PC-3 (cell line): ENCODE measurements around the gene KCNK4. TPM values are rescaled to one million over a fixed set of nuclear protein-coding genes. Genes with fewer than 3 reads are reported as not detected.
A peak's percentile ranks its signal among the peaks of the same experiment; 100 is the strongest.

Experiments used
- ATAC-seq: fragments of 200-7000 bp; cut with Tn5 transposase; 2 replicates; pipeline ENCODE4 v1.9.1; 2020; ENCODE audit warnings: mild to moderate bottlenecking, moderate library complexity
- Bru-seq: library from RNA; stranded (reverse); fragments of 400-500 nt; gene quantifications from one replicate; lab custom pipeline; 2021; lab: Mats Ljungman, UMichigan
- BruChase-seq, 2 experiments: library from RNA; stranded (reverse); fragments of 400-500 nt; gene quantifications; one replicate each; lab custom pipeline; 2021; lab: Mats Ljungman, UMichigan
- BruUV-seq: library from RNA; stranded (reverse); fragments of 400-500 nt; replicated peaks from 2 replicates; lab custom pipeline; 2021; lab: Mats Ljungman, UMichigan
- CTCF ChIA-PET: fragments of 300-600 bp; sonication (Branson Sonifier 250); formaldehyde crosslinking; loops from one replicate; lab custom pipeline; 2022; ENCODE audit warnings: antibody characterized with exemption; lab: Charles Lee
- POLR2A ChIA-PET: fragments of 300-600 bp; sonication (Branson Sonifier 250); formaldehyde crosslinking; loops from one replicate; lab custom pipeline; 2022; ENCODE audit warnings: antibody characterized with exemption; ENCODE audit not compliant: unreplicated experiment; lab: Charles Lee
- DNase-seq: peaks from one replicate; pipeline ENCODE4 v3.0.0-alpha.2; 2015
- H2AFZ ChIP-seq: fragments of 300-600 bp; sonication (generic); 2 replicates; pipeline ENCODE4 v1.6.0; 2016; ENCODE audit warnings: antibody characterized with exemption, low read length
- H3F3A ChIP-seq: fragments of 300-600 bp; sonication (generic); one replicate; pipeline ENCODE4 v1.6.0; 2017; ENCODE audit warnings: antibody characterized with exemption, low read length, control low read depth, mild to moderate bottlenecking; ENCODE audit not compliant: unreplicated experiment
- H3K27ac ChIP-seq: fragments of 300-600 bp; sonication (generic); 2 replicates; pipeline ENCODE4 v1.5.1; 2016; ENCODE audit warnings: mild to moderate bottlenecking, low read length
- H3K27me3 ChIP-seq: fragments of 300-600 bp; sonication (generic); 2 replicates; pipeline ENCODE4 v1.6.1; 2016; ENCODE audit warnings: low read length, mixed read lengths
- H3K36me3 ChIP-seq: fragments of 300-600 bp; sonication (generic); 2 replicates; pipeline ENCODE4 v1.6.1; 2016; ENCODE audit warnings: low read depth, mixed run types, low read length, mixed read lengths
- H3K4me1 ChIP-seq: fragments of 300-600 bp; sonication (generic); 2 replicates; pipeline ENCODE4 v1.5.1; 2016; ENCODE audit warnings: low read length; ENCODE audit not compliant: insufficient read depth
- H3K4me2 ChIP-seq: fragments of 300-600 bp; sonication (generic); 2 replicates; pipeline ENCODE4 v1.6.0; 2016; ENCODE audit warnings: low read length
- H3K4me3 ChIP-seq: fragments of 300-600 bp; sonication (generic); 2 replicates; pipeline ENCODE4 v1.5.1; 2016; ENCODE audit warnings: mild to moderate bottlenecking, low read length, mixed read lengths
- H3K79me2 ChIP-seq: fragments of 300-600 bp; sonication (generic); 2 replicates; pipeline ENCODE4 v1.6.1; 2017; ENCODE audit warnings: low read length, mixed read lengths
- H3K9ac ChIP-seq: fragments of 300-600 bp; sonication (generic); 2 replicates; pipeline ENCODE4 v1.6.0; 2016; ENCODE audit warnings: mild to moderate bottlenecking, low read length
- H3K9me2 ChIP-seq: fragments of 300-600 bp; sonication (generic); replicated peaks from 2 replicates; pipeline ENCODE4 v1.6.1; 2016; ENCODE audit warnings: mixed run types, low read length, mixed read lengths
- H3K9me3 ChIP-seq: fragments of 300-600 bp; sonication (generic); 2 replicates; pipeline ENCODE4 v1.6.1; 2016; ENCODE audit warnings: low read length, mixed read lengths
- H4K20me1 ChIP-seq: fragments of 300-600 bp; sonication (generic); 2 replicates; pipeline ENCODE4 v1.6.1; 2016; ENCODE audit warnings: low read length, mixed read lengths
- CTCF ChIP-seq: fragments of 300-600 bp; sonication (generic); conservative IDR thresholded peaks from 2 replicates; pipeline ENCODE4 v1.5.1; 2017; ENCODE audit warnings: antibody characterized with exemption, low read depth, mild to moderate bottlenecking, low read length
- EZH2 ChIP-seq: fragments of 300-600 bp; sonication (generic); IDR thresholded peaks from one replicate; pipeline ENCODE4 v1.6.1; 2017; ENCODE audit warnings: antibody characterized with exemption, mild to moderate bottlenecking, low read length; ENCODE audit not compliant: unreplicated experiment
- EZH2phosphoT487 ChIP-seq: fragments of 300-600 bp; sonication (generic); IDR thresholded peaks from 2 replicates; pipeline ENCODE4 v1.6.1; 2018; ENCODE audit warnings: mild to moderate bottlenecking, antibody characterized with exemption, low read length, borderline replicate concordance
- intact Hi-C: fragments of 100-400 bp; cut with micrococcal nuclease; formaldehyde crosslinking; loops from 2 replicates; pipeline ENCODE4 v1.9.0; 2023
- long read RNA-seq: library from polyadenylated mRNA; unstranded; transcript quantifications from one replicate; pipeline ENCODE4 v2.0.0, GENCODE V29; 2021; ENCODE audit not compliant: unreplicated experiment
- total RNA-seq: library from RNA; depleted of rRNA; stranded (reverse); fragments of >200 nt; gene quantifications from 2 replicates; pipeline ENCODE4 v1.2.3, GENCODE V29; 2014; rRNA removed

Gene KCNK4
- 1.2 TPM in 1 of 2 replicates, not detected in the other for total RNA-seq
- Bru-seq, nascent RNA = percentile 22 among the genes with signal in this experiment
- percentile 33 among the genes with signal in this experiment for BruChase-seq, experiment 1, labeled RNA remaining after a 6-hour chase
- BruChase-seq, experiment 2, labeled RNA remaining after a 2-hour chase = percentile 44 among the genes with signal in this experiment
- long read RNA-seq, partial matches to known transcripts = 0 of 2 reads
- long read RNA-seq, other reads (novel, unspliced or antisense) = 1 of 2 reads

GRCh38 chr11:64291262-64291751 is at the start of gene KCNK4:
Gene KCNK4, plus strand, starts transcription at chr11:64291302. Its CDS starts 1,717 bp downstream, at chr11:64293019.
- no peaks in the 10 kb centered on the region for H3K9me2 ChIP-seq
- POLR2A ChIA-PET = no interaction called here
- no TSS peak for BruUV-seq
- H3F3A ChIP-seq = no peaks in the 10 kb centered on the region
- peak within 1 kb of the TSS; percentile 68 for H3K4me2 ChIP-seq
- H3K4me1 ChIP-seq = peaks cover 7% of the 10 kb centered on the region
- peaks cover 20% of the 10 kb centered on the region for H3K27me3 ChIP-seq
- H3K27ac ChIP-seq = no peak within 1 kb of the TSS
- CTCF ChIA-PET = no interaction called here
- H3K9ac ChIP-seq = no peak within 1 kb of the TSS
- no peaks in the 10 kb centered on the region for H3K36me3 ChIP-seq
- H4K20me1 ChIP-seq = no peaks in the 10 kb centered on the region
- ATAC-seq (peak; percentile 37), DNase-seq (no peak)
- intact Hi-C loops = no loop called here
- H2AFZ ChIP-seq = no peak within 1 kb of the TSS
- TF ChIP-seq EZH2 (no peak), CTCF (no peak), EZH2phosphoT487 (no peak)
- no peaks in the 10 kb centered on the region for H3K9me3 ChIP-seq
- H3K4me3 ChIP-seq = peak within 1 kb of the TSS; percentile 56
- H3K79me2 ChIP-seq = peaks cover 9% of the 10 kb centered on the region; the same call in 1 of the 2 replicates

- H2AFZ ChIP-seq = peak overlapping the region; percentile 24; the same call in 1 of the 2 replicates
These were observed 49.4 kb upstream of the KCNK4 start for GRCh38 chr11:64241491-64242374.

More at GRCh38 chr11:64241491-64242374, 49.4 kb upstream of the KCNK4 start:
- BruUV-seq = TSS peak; percentile 4
- H3F3A ChIP-seq = peaks cover 16% of the 10 kb centered on the region
- DNase-seq (peak; percentile 56), ATAC-seq (peak; percentile 6)
- peak overlapping the region; percentile 87 for H3K4me3 ChIP-seq
- H3K36me3 ChIP-seq = peaks cover 14% of the 10 kb centered on the region; the same call in 1 of the 2 replicates
- H3K79me2 ChIP-seq = peaks cover 48% of the 10 kb centered on the region
- TF ChIP-seq EZH2 = no peak
- no peak for TF ChIP-seq CTCF
- no peak for TF ChIP-seq EZH2phosphoT487
- peak overlapping the region; percentile 63 for H3K27ac ChIP-seq
- H4K20me1 ChIP-seq = peaks cover 8% of the 10 kb centered on the region; the same call in 1 of the 2 replicates
- H3K4me1 ChIP-seq = peaks cover 66% of the 10 kb centered on the region
- H3K27me3 ChIP-seq = no peaks in the 10 kb centered on the region
- ChIA-PET CTCF (interaction anchor here (0.6 to 1.1 kb wide), 5 partner anchors 11 to 573 kb away, joined by 3 to 7 read pairs (median 4); partner anchors contain the start of gene CATSPERZ), POLR2A (interaction anchor here (0.6 to 1.0 kb wide), 6 partner anchors 27 to 506 kb away, joined by 3 to 9 read pairs (median 4); partner anchors contain the start of gene PRDX5)
- peak overlapping the region; percentile 94 for H3K4me2 ChIP-seq
- H3K9me2 ChIP-seq = no peaks in the 10 kb centered on the region
- no peaks in the 10 kb centered on the region for H3K9me3 ChIP-seq
- intact Hi-C loops = loop anchor here (2.0 kb wide), 1 partner anchor 63 kb away; the partner anchor contains the start of gene ESRRA
- peak overlapping the region; percentile 89 for H3K9ac ChIP-seq
